H9 (cell line): ENCODE data around the gene ARVCF. TPM values are rescaled to one million over a fixed set of nuclear protein-coding genes. Genes with fewer than 3 reads are reported as not detected.

Experiments
- DNase-seq: peaks from one replicate; pipeline ENCODE4 v3.0.0-alpha.2; 2017
- H2AFZ ChIP-seq: one replicate; pipeline ENCODE4 v1.6.1; 2013; ENCODE audit warnings: mild to moderate bottlenecking, low read length, control low read depth, moderate library complexity
- H2AK5ac ChIP-seq: 2 replicates; pipeline ENCODE4 v1.6.1; 2013; ENCODE audit warnings: low read length, control low read depth, mixed read lengths; ENCODE audit not compliant: insufficient read length
- H2BK120ac ChIP-seq: one replicate; pipeline ENCODE4 v1.6.1; 2013; ENCODE audit warnings: low read depth, mild to moderate bottlenecking, low read length, control low read depth, inconsistent platforms; ENCODE audit not compliant: poor library complexity, severe bottlenecking
- H2BK12ac ChIP-seq: 2 replicates; pipeline ENCODE4 v1.6.1; 2013; ENCODE audit warnings: low read length, control low read depth, mixed read lengths, low read depth; ENCODE audit not compliant: insufficient read length
- H2BK15ac ChIP-seq: 2 replicates; pipeline ENCODE4 v1.6.1; 2013; ENCODE audit warnings: low read depth, low read length, control low read depth
- H2BK20ac ChIP-seq: one replicate; pipeline ENCODE4 v1.6.1; 2013; ENCODE audit warnings: low read depth, mild to moderate bottlenecking, low read length, control low read depth, inconsistent platforms; ENCODE audit not compliant: poor library complexity, severe bottlenecking
- H2BK5ac ChIP-seq: 2 replicates; pipeline ENCODE4 v1.6.1; 2013; ENCODE audit warnings: low read length, control low read depth, mixed read lengths; ENCODE audit not compliant: insufficient read length
- H3K14ac ChIP-seq: 2 replicates; pipeline ENCODE4 v1.6.1; 2013; ENCODE audit warnings: low read length, control low read depth; ENCODE audit not compliant: insufficient read depth
- H3K18ac ChIP-seq: 2 replicates; pipeline ENCODE4 v1.6.1; 2013; ENCODE audit warnings: low read depth, mild to moderate bottlenecking, mixed read lengths, low read length, control low read depth; ENCODE audit not compliant: insufficient read length
- H3K23ac ChIP-seq: 2 replicates; pipeline ENCODE4 v1.6.1; 2013; ENCODE audit warnings: low read length, control low read depth, mixed read lengths, low read depth; ENCODE audit not compliant: insufficient read length
- H3K23me2 ChIP-seq: 2 replicates; pipeline ENCODE4 v1.6.1; 2013; ENCODE audit warnings: low read depth, mild to moderate bottlenecking, mixed read lengths, low read length, control low read depth; ENCODE audit not compliant: insufficient read length, poor library complexity, severe bottlenecking
- H3K27ac ChIP-seq: 2 replicates; pipeline ENCODE4 v1.5.1; 2013; ENCODE audit warnings: low read length, control low read depth, mixed read lengths, low read depth; ENCODE audit not compliant: insufficient read length
- H3K27me3 ChIP-seq: 2 replicates; pipeline ENCODE4 v1.6.1; 2013; ENCODE audit warnings: low read length, control low read depth, inconsistent platforms; ENCODE audit not compliant: insufficient read depth
- H3K4ac ChIP-seq: 2 replicates; pipeline ENCODE4 v1.6.1; 2013; ENCODE audit warnings: low read depth, mild to moderate bottlenecking, control low read depth, inconsistent platforms, low read length, moderate library complexity
- H3K4me1 ChIP-seq: 2 replicates; pipeline ENCODE4 v1.6.1; 2013; ENCODE audit warnings: low read length, control low read depth, inconsistent platforms; ENCODE audit not compliant: insufficient read depth
- H3K4me2 ChIP-seq: 2 replicates; pipeline ENCODE4 v1.6.1; 2013; ENCODE audit warnings: low read length, control low read depth, mixed read lengths; ENCODE audit not compliant: insufficient read length, insufficient read depth
- H3K56ac ChIP-seq: 2 replicates; pipeline ENCODE4 v1.6.1; 2013; ENCODE audit warnings: low read depth, mild to moderate bottlenecking, mixed read lengths, low read length, control low read depth; ENCODE audit not compliant: insufficient read length
- H3K79me1 ChIP-seq: 2 replicates; pipeline ENCODE4 v1.6.1; 2013; ENCODE audit warnings: low read depth, mild to moderate bottlenecking, moderate library complexity, low read length, control low read depth, inconsistent platforms; ENCODE audit not compliant: insufficient read depth, poor library complexity, severe bottlenecking
- H3K79me2 ChIP-seq: 2 replicates; pipeline ENCODE4 v1.6.1; 2013; ENCODE audit warnings: low read length, control low read depth, inconsistent platforms; ENCODE audit not compliant: insufficient read depth
- H3K9ac ChIP-seq: 2 replicates; pipeline ENCODE4 v1.6.1; 2013; ENCODE audit warnings: low read length, control low read depth, mixed read lengths; ENCODE audit not compliant: insufficient read length; ENCODE audit errors: extremely low read depth
- H3K9me3 ChIP-seq: one replicate; pipeline ENCODE4 v1.6.1; 2013; ENCODE audit warnings: low read depth, low read length, inconsistent platforms; ENCODE audit not compliant: control insufficient read depth
- H3T11ph ChIP-seq: one replicate; pipeline ENCODE4 v1.6.1; 2013; ENCODE audit warnings: mild to moderate bottlenecking, low read length, control low read depth, inconsistent platforms
- H4K20me1 ChIP-seq: one replicate; pipeline ENCODE4 v1.6.1; 2013; ENCODE audit not compliant: control insufficient read depth, insufficient read length, insufficient read depth
- H4K5ac ChIP-seq: 2 replicates; pipeline ENCODE4 v1.6.1; 2013; ENCODE audit warnings: low read depth, mild to moderate bottlenecking, mixed read lengths, low read length, control low read depth; ENCODE audit not compliant: insufficient read length
- H4K8ac ChIP-seq: replicated peaks from 2 replicates; pipeline ENCODE4 v1.6.1; 2013; ENCODE audit warnings: low read length, control low read depth, mixed read lengths, low read depth; ENCODE audit not compliant: insufficient read length
- H4K91ac ChIP-seq: 2 replicates; pipeline ENCODE4 v1.6.1; 2013; ENCODE audit warnings: low read depth, mild to moderate bottlenecking, moderate library complexity, mixed read lengths, low read length, control low read depth; ENCODE audit not compliant: insufficient read length
- H3K27ac Mint-ChIP-seq, 3 experiments: 2 replicates in 2 of 3; 3 replicates in 1 of 3; pipeline ENCODE4 v1.8.0; 2020 to 2021; ENCODE audit warnings: mixed read lengths in 3 of 3, mild to moderate bottlenecking in 1 of 3, moderate library complexity in 1 of 3
- H3K27me3 Mint-ChIP-seq: 2 replicates; pipeline ENCODE4 v1.8.0; 2021; ENCODE audit warnings: low read depth, mild to moderate bottlenecking, moderate library complexity, mixed read lengths
- H3K36me3 Mint-ChIP-seq, 3 experiments: 2 replicates in 2 of 3; 3 replicates in 1 of 3; pipeline ENCODE4 v1.8.0; 2020 to 2021; ENCODE audit warnings: low read depth in 3 of 3, mixed read lengths in 3 of 3; ENCODE audit not compliant: insufficient read depth in 1 of 3
- H3K4me1 Mint-ChIP-seq, 2 experiments: 2 replicates each; pipeline ENCODE4 v1.8.0; 2020; ENCODE audit warnings: mixed read lengths in 2 of 2
- H3K4me3 Mint-ChIP-seq, 2 experiments: 2 replicates in 1 of 2; 3 replicates in 1 of 2; pipeline ENCODE4 v1.8.0; 2020 to 2021; ENCODE audit warnings: mild to moderate bottlenecking in 2 of 2, mixed read lengths in 2 of 2, moderate library complexity in 1 of 2
- H3K9me3 Mint-ChIP-seq, 2 experiments: 2 replicates in 1 of 2; 3 replicates in 1 of 2; pipeline ENCODE4 v1.8.0; 2020; ENCODE audit warnings: mild to moderate bottlenecking in 2 of 2, mixed read lengths in 2 of 2, moderate library complexity in 1 of 2
- total RNA-seq: library from RNA; stranded (reverse); gene quantifications from 2 replicates; pipeline ENCODE4 v1.2.1, GENCODE V29; 2021
- TF ChIP-seq, protein P1 (sequence below): fragments of 200-600 bp; sonication (generic); conservative IDR thresholded peaks from 3 replicates; pipeline ENCODE4 v1.8.0; 2021; ENCODE audit warnings: antibody characterized with exemption, mild to moderate bottlenecking

Gene ARVCF
- total RNA-seq, 1 experiment from 2014 or later = 40.7 TPM

DNA sequence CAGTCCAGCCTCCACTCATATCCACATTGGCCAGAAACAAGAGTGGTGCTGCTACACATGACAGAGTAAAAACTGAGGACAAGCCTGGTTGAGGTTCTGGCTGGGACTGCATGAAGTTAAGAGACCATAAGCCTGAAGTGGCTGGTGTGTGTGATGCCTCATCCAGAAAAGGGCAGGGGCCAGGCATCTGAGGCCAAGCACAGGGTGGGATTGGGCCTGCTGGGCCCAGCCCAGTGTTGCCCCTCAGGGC, 25.3 kb downstream of the ARVCF start:
- no peak overlapping the region for H2BK120ac ChIP-seq
- no peaks in the 10 kb centered on the region for H3K4me1 ChIP-seq
- Mint-ChIP-seq H3K27me3 (no peaks in the 10 kb centered on the region), H3K36me3 (no peaks in the 10 kb centered on the region), H3K27ac (no peak overlapping the region), H3K4me3 (no peak overlapping the region), H3K4me1 (peaks cover 0 to 14% of the 10 kb centered on the region in 2 experiments; a peak in 2 of 4 replicates), H3K9me3 (no peaks in the 10 kb centered on the region; a peak in 1 of 5 replicates)
- no peak overlapping the region for H2BK15ac ChIP-seq
- TF ChIP-seq, protein P1, sequence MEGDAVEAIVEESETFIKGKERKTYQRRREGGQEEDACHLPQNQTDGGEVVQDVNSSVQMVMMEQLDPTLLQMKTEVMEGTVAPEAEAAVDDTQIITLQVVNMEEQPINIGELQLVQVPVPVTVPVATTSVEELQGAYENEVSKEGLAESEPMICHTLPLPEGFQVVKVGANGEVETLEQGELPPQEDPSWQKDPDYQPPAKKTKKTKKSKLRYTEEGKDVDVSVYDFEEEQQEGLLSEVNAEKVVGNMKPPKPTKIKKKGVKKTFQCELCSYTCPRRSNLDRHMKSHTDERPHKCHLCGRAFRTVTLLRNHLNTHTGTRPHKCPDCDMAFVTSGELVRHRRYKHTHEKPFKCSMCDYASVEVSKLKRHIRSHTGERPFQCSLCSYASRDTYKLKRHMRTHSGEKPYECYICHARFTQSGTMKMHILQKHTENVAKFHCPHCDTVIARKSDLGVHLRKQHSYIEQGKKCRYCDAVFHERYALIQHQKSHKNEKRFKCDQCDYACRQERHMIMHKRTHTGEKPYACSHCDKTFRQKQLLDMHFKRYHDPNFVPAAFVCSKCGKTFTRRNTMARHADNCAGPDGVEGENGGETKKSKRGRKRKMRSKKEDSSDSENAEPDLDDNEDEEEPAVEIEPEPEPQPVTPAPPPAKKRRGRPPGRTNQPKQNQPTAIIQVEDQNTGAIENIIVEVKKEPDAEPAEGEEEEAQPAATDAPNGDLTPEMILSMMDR = no peak
- no peaks in the 10 kb centered on the region for H3K79me2 ChIP-seq
- H2AFZ ChIP-seq = no peak overlapping the region
- H3K18ac ChIP-seq = no peak overlapping the region
- no peaks in the 10 kb centered on the region for H3K9me3 ChIP-seq
- no peak overlapping the region for H3K4me2 ChIP-seq
- H3K4ac ChIP-seq = no peak overlapping the region
- no peak overlapping the region for H3K27ac ChIP-seq
- H3K9ac ChIP-seq = no peak overlapping the region
- no peaks in the 10 kb centered on the region for H3K79me1 ChIP-seq
- no peaks in the 10 kb centered on the region for H4K20me1 ChIP-seq
- H3K27me3 ChIP-seq = no peaks in the 10 kb centered on the region
- H4K8ac ChIP-seq = no peak overlapping the region
- H3K23me2 ChIP-seq = no peaks in the 10 kb centered on the region
- no peak overlapping the region for H3T11ph ChIP-seq
- no peak overlapping the region for H2BK12ac ChIP-seq
- no peak overlapping the region for H4K91ac ChIP-seq
- DNase-seq = no peak
- no peak overlapping the region for H3K23ac ChIP-seq
- no peak overlapping the region for H2AK5ac ChIP-seq
- no peak overlapping the region for H4K5ac ChIP-seq
- H2BK5ac ChIP-seq = no peak overlapping the region
- H2BK20ac ChIP-seq = no peak overlapping the region
- H3K14ac ChIP-seq = no peak overlapping the region; the same call in 1 of the 2 replicates
- H3K56ac ChIP-seq = no peak overlapping the region
